CD14-positive monocyte (primary cell): Measurements from ENCODE around the gene SH2D7. TPM values are rescaled to one million over a fixed set of nuclear protein-coding genes. Genes with fewer than 3 reads are reported as not detected.

Experiments
- DNase-seq, 3 donors: peaks; one replicate each; pipeline ENCODE4 v3.0.0-alpha.2; 2011 to 2022
- H2AFZ ChIP-seq: 2 replicates; pipeline ENCODE4 v1.6.0; 2012; ENCODE audit warnings: mild to moderate bottlenecking, low read depth, low read length, inconsistent platforms; ENCODE audit not compliant: insufficient read depth, poor library complexity, severe bottlenecking
- H3K27ac ChIP-seq, 2 donors: 1 replicate in 1 of 2; 2 replicates in 1 of 2; pipeline ENCODE4 v1.5.1; 2012 to 2013; ENCODE audit warnings: low read length in 2 of 2, control low read depth in 1 of 2, inconsistent platforms in 1 of 2, low read depth in 1 of 2, mild to moderate bottlenecking in 1 of 2
- H3K27me3 ChIP-seq, 2 donors: one replicate each; pipeline versions ENCODE4 v1.6.0 to v1.6.1; 2011 to 2013; ENCODE audit warnings: low read length in 2 of 2; ENCODE audit not compliant: control insufficient read depth in 2 of 2, insufficient read depth in 2 of 2
- H3K36me3 ChIP-seq, 2 donors: replicated peaks in 1 of 2; 1 replicate in 1 of 2; 2 replicates in 1 of 2; pipeline versions ENCODE4 v1.5.1 to v1.6.1; 2012 to 2013; ENCODE audit warnings: low read length in 2 of 2, control low read depth in 1 of 2, inconsistent platforms in 1 of 2, mild to moderate bottlenecking in 1 of 2; ENCODE audit not compliant: insufficient read depth in 2 of 2, control insufficient read depth in 1 of 2
- H3K4me1 ChIP-seq, 2 donors: 1 replicate in 1 of 2; 2 replicates in 1 of 2; pipeline versions ENCODE4 v1.5.1 to v1.6.1; 2012 to 2013; ENCODE audit warnings: low read length in 2 of 2, control low read depth in 1 of 2, inconsistent platforms in 1 of 2, mild to moderate bottlenecking in 1 of 2, moderate library complexity in 1 of 2; ENCODE audit not compliant: insufficient read depth in 2 of 2, control insufficient read depth in 1 of 2
- H3K4me2 ChIP-seq: replicated peaks from 2 replicates; pipeline ENCODE3; 2012; ENCODE audit warnings: low read length, moderate library complexity, mild to moderate bottlenecking; ENCODE audit not compliant: poor library complexity, severe bottlenecking; ENCODE audit errors: extremely low read depth
- H3K4me3 ChIP-seq, 3 experiments: fragments of 200-600 bp in 1 of 3; sonication (generic) in 1 of 3; replicated peaks in 1 of 3; 1 replicate in 2 of 3; 2 replicates in 1 of 3; pipeline ENCODE4 v1.5.1; 2011 to 2013; ENCODE audit warnings: low read length in 3 of 3, mild to moderate bottlenecking in 3 of 3, control low read depth in 2 of 3, low read depth in 2 of 3, inconsistent platforms in 1 of 3, moderate library complexity in 1 of 3
- H3K79me2 ChIP-seq: 2 replicates; pipeline ENCODE4 v1.6.0; 2012; ENCODE audit warnings: mild to moderate bottlenecking, control low read depth, inconsistent platforms, low read length, moderate library complexity; ENCODE audit not compliant: insufficient read depth
- H3K9ac ChIP-seq: 2 replicates; pipeline ENCODE4 v1.6.0; 2017; ENCODE audit warnings: low read length, mild to moderate bottlenecking; ENCODE audit not compliant: insufficient read depth, poor library complexity, severe bottlenecking
- H3K9me3 ChIP-seq, 2 donors: replicated peaks in 1 of 2; 1 replicate in 1 of 2; 2 replicates in 1 of 2; pipeline versions ENCODE4 v1.5.1 to v1.6.1; 2012 to 2013; ENCODE audit warnings: low read length in 2 of 2, control low read depth in 1 of 2; ENCODE audit not compliant: control insufficient read depth in 1 of 2, insufficient read depth in 1 of 2
- H4K20me1 ChIP-seq: 2 replicates; pipeline ENCODE4 v1.6.0; 2012; ENCODE audit warnings: mild to moderate bottlenecking, low read length, control low read depth, moderate library complexity; ENCODE audit not compliant: insufficient read depth
- H3K27ac Mint-ChIP-seq, 7 donors: one replicate each; pipeline ENCODE4 v1.8.0; 2020; ENCODE audit warnings: mild to moderate bottlenecking in 7 of 7, mixed read lengths in 7 of 7, moderate library complexity in 6 of 7, inconsistent platforms in 2 of 7
- H3K27me3 Mint-ChIP-seq, 3 donors: one replicate each; pipeline ENCODE4 v1.8.0; 2021 to 2022; ENCODE audit warnings: low read depth in 3 of 3, mild to moderate bottlenecking in 3 of 3, mixed read lengths in 3 of 3, moderate library complexity in 3 of 3, inconsistent platforms in 1 of 3
- H3K36me3 Mint-ChIP-seq, 2 donors: one replicate each; pipeline ENCODE4 v1.8.0; 2020; ENCODE audit warnings: mixed read lengths in 2 of 2, inconsistent platforms in 1 of 2, mild to moderate bottlenecking in 1 of 2
- H3K4me1 Mint-ChIP-seq: one replicate; pipeline ENCODE4 v1.8.0; 2020; ENCODE audit warnings: mild to moderate bottlenecking, mixed read lengths
- H3K4me3 Mint-ChIP-seq, 2 donors: one replicate each; pipeline ENCODE4 v1.8.0; 2020; ENCODE audit warnings: mild to moderate bottlenecking in 2 of 2, mixed read lengths in 2 of 2, moderate library complexity in 1 of 2
- H3K9me3 Mint-ChIP-seq, 7 donors: one replicate each; pipeline ENCODE4 v1.8.0; 2020 to 2022; ENCODE audit warnings: mixed read lengths in 7 of 7, mild to moderate bottlenecking in 6 of 7, moderate library complexity in 6 of 7, inconsistent platforms in 2 of 7
- WGBS: methylation state at CpG from one replicate; pipeline ENCODE4 v1.1.5; 2013; ENCODE audit warnings: missing lambda C conversion rate; ENCODE audit not compliant: insufficient coverage; 5-methylcytosine and 5-hydroxymethylcytosine counted together
- intact Hi-C, 2 donors: fragments of 100-400 bp; cut with micrococcal nuclease; formaldehyde crosslinking; loops; one replicate each; pipeline versions ENCODE4 v1.15.0 to v1.15.1; 2023
- polyA plus RNA-seq, 3 donors: library from polyadenylated mRNA; depleted of rRNA in 1 of 3; unstranded in 2 of 3; stranded (reverse) in 1 of 3; fragments of 300-500 nt in 2 of 3; fragments of >200 nt in 1 of 3; fragmentation: Illumina TruSeq in 2 of 3; gene quantifications; 1 replicate in 2 of 3; 2 replicates in 1 of 3; pipeline ENCODE4 v1.2.3, GENCODE V29; 2012 to 2021
- TF ChIP-seq, protein P1 (sequence below): fragments of 200-600 bp; IDR thresholded peaks from one replicate; pipeline ENCODE4 v1.8.0; 2022; ENCODE audit warnings: antibody characterized with exemption, mild to moderate bottlenecking

The SH2D7 gene
- polyA plus RNA-seq, 3 donors = not detected

DNA sequence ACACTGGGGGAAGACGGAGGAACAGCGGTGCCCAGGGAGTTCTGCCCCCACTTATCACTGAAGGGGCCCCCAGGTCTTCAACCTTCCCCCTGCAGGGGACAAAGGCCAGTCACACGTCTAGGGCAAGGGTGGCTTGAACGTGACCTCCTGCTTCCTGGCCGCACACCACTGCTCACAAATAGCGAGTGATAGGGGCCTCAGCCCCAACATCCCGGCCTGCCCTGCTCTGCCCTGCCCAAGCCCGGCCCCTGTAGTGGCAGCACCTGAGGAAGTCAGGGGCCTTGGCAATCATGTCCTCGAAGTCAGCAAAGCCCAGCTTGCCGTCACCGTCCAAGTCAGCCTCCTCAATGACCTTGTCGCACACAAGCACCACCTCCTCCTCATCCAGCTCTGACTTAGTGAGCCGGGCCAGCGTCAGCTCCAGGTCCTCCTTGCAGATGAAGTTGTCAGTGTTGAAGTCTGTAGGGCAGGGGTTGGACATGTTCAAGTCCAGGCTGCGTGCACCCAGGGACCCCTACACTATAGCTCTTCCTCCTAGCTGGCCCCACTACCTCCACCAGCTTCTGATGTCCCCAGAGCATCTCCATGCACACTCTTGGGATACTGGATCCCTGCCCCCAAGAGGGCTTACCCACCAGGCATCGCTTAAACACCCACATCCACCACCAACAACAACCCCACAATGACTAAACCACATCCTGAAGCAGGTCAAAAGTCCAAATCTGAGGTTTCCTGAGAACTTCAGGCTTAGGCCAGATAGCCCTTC, 13.3 kb downstream of the SH2D7 start:
- Histone ChIP-seq H3K9ac (no peak overlapping the region), H2AFZ (no peak overlapping the region), H3K27ac (no peak overlapping the region), H3K27me3 (no peaks in the 10 kb centered on the region), H3K9me3 (no peaks in the 10 kb centered on the region), H4K20me1 (no peaks in the 10 kb centered on the region), H3K4me1 (peaks cover 11 to 14% of the 10 kb centered on the region in 2 donors), H3K36me3 (no peaks in the 10 kb centered on the region), H3K4me2 (no peak overlapping the region), H3K4me3 (no peak overlapping the region), H3K79me2 (no peaks in the 10 kb centered on the region)
- H3K4me3 Mint-ChIP-seq = no peak overlapping the region
- intact Hi-C loops = no loop called here
- TF ChIP-seq, protein P1, sequence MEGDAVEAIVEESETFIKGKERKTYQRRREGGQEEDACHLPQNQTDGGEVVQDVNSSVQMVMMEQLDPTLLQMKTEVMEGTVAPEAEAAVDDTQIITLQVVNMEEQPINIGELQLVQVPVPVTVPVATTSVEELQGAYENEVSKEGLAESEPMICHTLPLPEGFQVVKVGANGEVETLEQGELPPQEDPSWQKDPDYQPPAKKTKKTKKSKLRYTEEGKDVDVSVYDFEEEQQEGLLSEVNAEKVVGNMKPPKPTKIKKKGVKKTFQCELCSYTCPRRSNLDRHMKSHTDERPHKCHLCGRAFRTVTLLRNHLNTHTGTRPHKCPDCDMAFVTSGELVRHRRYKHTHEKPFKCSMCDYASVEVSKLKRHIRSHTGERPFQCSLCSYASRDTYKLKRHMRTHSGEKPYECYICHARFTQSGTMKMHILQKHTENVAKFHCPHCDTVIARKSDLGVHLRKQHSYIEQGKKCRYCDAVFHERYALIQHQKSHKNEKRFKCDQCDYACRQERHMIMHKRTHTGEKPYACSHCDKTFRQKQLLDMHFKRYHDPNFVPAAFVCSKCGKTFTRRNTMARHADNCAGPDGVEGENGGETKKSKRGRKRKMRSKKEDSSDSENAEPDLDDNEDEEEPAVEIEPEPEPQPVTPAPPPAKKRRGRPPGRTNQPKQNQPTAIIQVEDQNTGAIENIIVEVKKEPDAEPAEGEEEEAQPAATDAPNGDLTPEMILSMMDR = no peak
- H3K36me3 Mint-ChIP-seq = no peaks in the 10 kb centered on the region
- no peak for DNase-seq
- peak overlapping the region in 2 of 7 donors; percentile 59 to 70 for H3K27ac Mint-ChIP-seq
- H3K9me3 Mint-ChIP-seq = peaks cover 0 to 2% (median 0%) of the 10 kb centered on the region in 7 donors
- 89% methylated on average over 11 of the region's 16 CpGs for WGBS
- peaks cover 20% of the 10 kb centered on the region for H3K4me1 Mint-ChIP-seq
- peaks cover 0 to 3% (median 2%) of the 10 kb centered on the region in 3 donors for H3K27me3 Mint-ChIP-seq

GRCh38 chr15:78107471-78107870, 15.1 kb downstream of the SH2D7 start:
- Histone ChIP-seq H2AFZ (no peak overlapping the region), H3K9ac (no peak overlapping the region), H3K4me2 (no peak overlapping the region), H4K20me1 (no peaks in the 10 kb centered on the region), H3K36me3 (no peaks in the 10 kb centered on the region), H3K27ac (no peak overlapping the region), H3K4me1 (peaks cover 11 to 14% of the 10 kb centered on the region in 2 donors), H3K9me3 (no peaks in the 10 kb centered on the region), H3K27me3 (no peaks in the 10 kb centered on the region), H3K79me2 (no peaks in the 10 kb centered on the region), H3K4me3 (no peak overlapping the region)
- TF ChIP-seq, protein P1 = no peak
- Mint-ChIP-seq H3K9me3 (no peaks in the 10 kb centered on the region), H3K36me3 (no peaks in the 10 kb centered on the region), H3K4me1 (peaks cover 20% of the 10 kb centered on the region), H3K27me3 (peaks cover 0 to 3% (median 2%) of the 10 kb centered on the region in 3 donors), H3K4me3 (no peak overlapping the region), H3K27ac (no peak overlapping the region)
- WGBS = 91% methylated on average over 5 of the region's 8 CpGs
- DNase-seq = no peak
- intact Hi-C loops = no loop called here
